Upper lobe of left lung (tissue), 6 donors: ENCODE results near the gene ADK. TPM values are rescaled to one million over a fixed set of nuclear protein-coding genes. Genes with fewer than 3 reads are reported as not detected.

Source experiments
- ATAC-seq, 2 donors: fragments of 200-7000 bp; cut with Tn5 transposase; one replicate each; pipeline ENCODE4 v1.9.1; 2022; ENCODE audit warnings: mild to moderate bottlenecking in 2 of 2, moderate library complexity in 2 of 2; ENCODE audit not compliant: low FRiP score in 2 of 2
- DNase-seq, 2 donors: peaks; one replicate each; pipeline ENCODE4 v3.0.0-alpha.2; 2019 to 2020
- H3K27ac ChIP-seq, 4 donors: fragments of 200-600 bp; sonication (generic); one replicate each; pipeline ENCODE4 v1.5.1; 2016 to 2019
- H3K27me3 ChIP-seq, 4 donors: fragments of 200-600 bp; sonication (generic); one replicate each; pipeline ENCODE4 v1.5.1; 2017 to 2019
- H3K36me3 ChIP-seq, 4 donors: fragments of 200-600 bp; sonication (generic); one replicate each; pipeline ENCODE4 v1.5.1; 2016 to 2019
- H3K4me1 ChIP-seq, 4 donors: fragments of 200-600 bp; sonication (generic); one replicate each; pipeline ENCODE4 v1.5.1; 2018 to 2019
- H3K4me3 ChIP-seq, 4 donors: fragments of 200-600 bp; sonication (generic); one replicate each; pipeline ENCODE4 v1.5.1; 2017 to 2019; ENCODE audit warnings: mild to moderate bottlenecking in 2 of 4, moderate library complexity in 1 of 4
- H3K9me3 ChIP-seq, 4 donors: fragments of 200-600 bp; sonication (generic); one replicate each; pipeline ENCODE4 v1.5.1; 2018 to 2019
- CTCF ChIP-seq, 6 experiments: fragments of 450-650 bp in 4 of 6; fragments of 200-600 bp in 2 of 6; sonication (generic) in 2 of 6; IDR thresholded peaks; one replicate each; pipeline ENCODE4 v1.5.1; 2016 to 2019; ENCODE audit warnings: antibody characterized with exemption in 6 of 6
- EP300 ChIP-seq, 4 donors: sonication (generic); formaldehyde crosslinking; IDR thresholded peaks; one replicate each; pipeline ENCODE4 v1.5.1; 2017; ENCODE audit warnings: antibody characterized with exemption in 4 of 4, control low read depth in 2 of 4
- POLR2A ChIP-seq, 4 donors: fragments of 450-650 bp; IDR thresholded peaks; one replicate each; pipeline ENCODE4 v1.5.1; 2016 to 2017; ENCODE audit warnings: antibody characterized with exemption in 4 of 4, mild to moderate bottlenecking in 2 of 4
- POLR2AphosphoS5 ChIP-seq, 2 donors: sonication (generic); formaldehyde crosslinking; IDR thresholded peaks; one replicate each; pipeline ENCODE4 v1.5.1; 2017; ENCODE audit warnings: antibody characterized with exemption in 2 of 2
- WGBS, 2 donors: methylation state at CpG; one replicate each; pipeline ENCODE4 v1.1.5; 2017 to 2018; 5-methylcytosine and 5-hydroxymethylcytosine counted together
- total RNA-seq, 6 donors: library from RNA; depleted of rRNA in 4 of 6; stranded (reverse); fragments of >200 nt in 4 of 6; gene quantifications; one replicate each; pipeline versions ENCODE4 v1.1.0 to v1.2.1, GENCODE V29; 2016 to 2021
- donor health status: DM: no; HTN: no; CAD: no; lungs with moderate emphysema.
- donor health status: DM: no; HTN: yes; CAD: no; lungs with severe emphysema.

The ADK gene
- total RNA-seq: 100 to 1,000 TPM in 1 of 6 donors, 10 to 100 TPM in 5; 27.9 to 123 (median 48.1) TPM

GRCh38 chr10:74150990-74151878, at the start of gene ADK:
TSS of gene ADK (plus strand) at chr10:74151221. CDS start at chr10:74151279, 58 bp downstream.
- Histone ChIP-seq H3K9me3 (no peaks in the 10 kb centered on the region), H3K27me3 (no peaks in the 10 kb centered on the region), H3K36me3 (no peaks in the 10 kb centered on the region), H3K4me1 (peaks cover 26 to 48% (median 27%) of the 10 kb centered on the region in 4 donors), H3K27ac (peak within 1 kb of the TSS; percentile 89 to 91 (median 90)), H3K4me3 (peak within 1 kb of the TSS; percentile 62 to 93 (median 78))
- DNase-seq (peak; percentile 94 to 100), ATAC-seq (peak; percentile 100)
- TF ChIP-seq POLR2AphosphoS5 (IDR thresholded peaks at IDR 0.05) (peak in 1 of 2 donors; percentile 73), POLR2A (IDR thresholded peaks at IDR 0.05) (peak in 2 of 4 donors; percentile 61 to 68), CTCF (IDR thresholded peaks at IDR 0.05) (peak in 5 of 6 experiments; percentile 42 to 65 (median 47)), EP300 (IDR thresholded peaks at IDR 0.05) (no peak)
- WGBS, 2 donors: 0% methylated on average over 31 to 40 of the region's 57 CpGs

- WGBS, 2 donors: 85 to 89% methylated on average over 11 of the region's 11 CpGs
- DNase-seq (no peak), ATAC-seq (no peak)
- Histone ChIP-seq H3K4me1 (no peaks in the 10 kb centered on the region), H3K9me3 (no peaks in the 10 kb centered on the region), H3K4me3 (no peak overlapping the region), H3K27ac (no peak overlapping the region), H3K27me3 (no peaks in the 10 kb centered on the region), H3K36me3 (peaks cover 27 to 99% (median 83%) of the 10 kb centered on the region in 4 donors)
- no peak for TF ChIP-seq EP300 (IDR thresholded peaks at IDR 0.05)
- peak in 1 of 6 experiments; percentile 11 for TF ChIP-seq CTCF (IDR thresholded peaks at IDR 0.05)
- no peak for TF ChIP-seq POLR2AphosphoS5 (IDR thresholded peaks at IDR 0.05)
- TF ChIP-seq POLR2A (IDR thresholded peaks at IDR 0.05): no peak
Observed at GRCh38 chr10:74103560-74104258, 47.3 kb upstream of the ADK start.

GRCh38 chr10:74104480-74104879, 46.5 kb upstream of the ADK start:
- no peak for DNase-seq
- no peak for TF ChIP-seq POLR2A (IDR thresholded peaks at IDR 0.05)
- no peak for TF ChIP-seq CTCF (IDR thresholded peaks at IDR 0.05)
- TF ChIP-seq EP300 (IDR thresholded peaks at IDR 0.05): no peak
- no peak for TF ChIP-seq POLR2AphosphoS5 (IDR thresholded peaks at IDR 0.05)
- WGBS, 2 donors: 92 to 93% methylated on average over 5 of the region's 5 CpGs
- ATAC-seq: no peak
- Histone ChIP-seq H3K36me3 (peaks cover 24 to 99% (median 83%) of the 10 kb centered on the region in 4 donors), H3K27me3 (no peaks in the 10 kb centered on the region), H3K27ac (no peak overlapping the region), H3K9me3 (no peaks in the 10 kb centered on the region), H3K4me3 (no peak overlapping the region), H3K4me1 (no peaks in the 10 kb centered on the region)

- no peaks in the 10 kb centered on the region for H3K27me3 ChIP-seq
- no peak overlapping the region for H3K4me3 ChIP-seq
- DNase-seq: no peak
- H3K27ac ChIP-seq: no peak overlapping the region
- no peak for ATAC-seq
- H3K36me3 ChIP-seq: peaks cover 28 to 99% (median 82%) of the 10 kb centered on the region in 4 donors
- TF ChIP-seq POLR2A (IDR thresholded peaks at IDR 0.05) (no peak), EP300 (IDR thresholded peaks at IDR 0.05) (no peak), CTCF (IDR thresholded peaks at IDR 0.05) (no peak), POLR2AphosphoS5 (IDR thresholded peaks at IDR 0.05) (no peak)
- no peaks in the 10 kb centered on the region for H3K4me1 ChIP-seq
- no peaks in the 10 kb centered on the region for H3K9me3 ChIP-seq
- WGBS, 2 donors: 84 to 93% methylated on average over 8 of the region's 8 CpGs
Observed at GRCh38 chr10:74104996-74105395, 46.0 kb upstream of the ADK start.
